Measurements from ENCODE around the gene APOD.

DNA sequence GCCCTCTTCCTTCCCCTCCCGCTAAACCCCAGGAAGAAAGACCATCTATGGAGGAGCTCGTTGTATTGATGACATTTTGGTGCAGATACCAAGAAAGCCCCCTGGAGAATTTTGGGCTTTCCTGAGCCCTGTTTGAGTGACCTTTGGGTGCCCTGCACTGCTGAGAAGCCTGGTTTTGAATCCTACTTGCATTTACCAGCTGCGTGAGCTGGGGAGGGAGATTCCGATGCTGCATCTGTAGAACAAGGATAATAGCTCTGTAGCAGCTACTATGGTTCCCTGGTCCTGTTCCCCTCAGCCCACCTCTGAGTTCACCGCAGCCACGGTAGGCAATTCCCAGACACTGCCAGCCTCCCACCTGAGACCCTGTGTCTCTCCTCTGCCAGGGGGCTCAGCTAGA lies 5.2 kb downstream of the APOD start:
- TF ChIP-seq, protein P1, sequence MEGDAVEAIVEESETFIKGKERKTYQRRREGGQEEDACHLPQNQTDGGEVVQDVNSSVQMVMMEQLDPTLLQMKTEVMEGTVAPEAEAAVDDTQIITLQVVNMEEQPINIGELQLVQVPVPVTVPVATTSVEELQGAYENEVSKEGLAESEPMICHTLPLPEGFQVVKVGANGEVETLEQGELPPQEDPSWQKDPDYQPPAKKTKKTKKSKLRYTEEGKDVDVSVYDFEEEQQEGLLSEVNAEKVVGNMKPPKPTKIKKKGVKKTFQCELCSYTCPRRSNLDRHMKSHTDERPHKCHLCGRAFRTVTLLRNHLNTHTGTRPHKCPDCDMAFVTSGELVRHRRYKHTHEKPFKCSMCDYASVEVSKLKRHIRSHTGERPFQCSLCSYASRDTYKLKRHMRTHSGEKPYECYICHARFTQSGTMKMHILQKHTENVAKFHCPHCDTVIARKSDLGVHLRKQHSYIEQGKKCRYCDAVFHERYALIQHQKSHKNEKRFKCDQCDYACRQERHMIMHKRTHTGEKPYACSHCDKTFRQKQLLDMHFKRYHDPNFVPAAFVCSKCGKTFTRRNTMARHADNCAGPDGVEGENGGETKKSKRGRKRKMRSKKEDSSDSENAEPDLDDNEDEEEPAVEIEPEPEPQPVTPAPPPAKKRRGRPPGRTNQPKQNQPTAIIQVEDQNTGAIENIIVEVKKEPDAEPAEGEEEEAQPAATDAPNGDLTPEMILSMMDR (IDR thresholded peaks at IDR 0.05; ENCODE audit: insufficient read depth, low read depth, low read length): no peak
- no peak for TF ChIP-seq EZH2 (IDR thresholded peaks at IDR 0.05; ENCODE audit: insufficient read depth, low read length)

Data from astrocyte (in vitro differentiated cells and primary cell).